Ascending aorta (tissue), 2 donors: ENCODE results near the gene MEIKIN. TPM values are rescaled to one million over a fixed set of nuclear protein-coding genes. Genes with fewer than 3 reads are reported as not detected.

Source experiments
- DNase-seq, 2 donors: peaks; one replicate each; pipeline ENCODE4 v3.0.0-alpha.2; 2019; ENCODE audit warnings: low spot score in 2 of 2
- H3K27ac ChIP-seq, 2 donors: fragments of 200-600 bp; sonication (generic); one replicate each; pipeline ENCODE4 v1.5.1; 2016 to 2017; ENCODE audit warnings: mild to moderate bottlenecking in 1 of 2
- H3K27me3 ChIP-seq: fragments of 200-600 bp; sonication (generic); one replicate; pipeline ENCODE4 v1.5.1; 2017
- H3K36me3 ChIP-seq, 2 donors: fragments of 200-600 bp; sonication (generic); one replicate each; pipeline ENCODE4 v1.5.1; 2016
- H3K4me1 ChIP-seq, 2 donors: fragments of 200-600 bp; sonication (generic); one replicate each; pipeline ENCODE4 v1.5.1; 2016 to 2017; ENCODE audit warnings: mild to moderate bottlenecking in 1 of 2
- H3K4me3 ChIP-seq, 2 donors: fragments of 200-600 bp; sonication (generic); one replicate each; pipeline ENCODE4 v1.5.1; 2016 to 2017; ENCODE audit warnings: mild to moderate bottlenecking in 1 of 2
- H3K9me3 ChIP-seq, 2 donors: fragments of 200-600 bp; sonication (generic); one replicate each; pipeline ENCODE4 v1.5.1; 2016
- CTCF ChIP-seq, 3 experiments: fragments of 200-600 bp in 2 of 3; fragments of 450-650 bp in 1 of 3; sonication (generic) in 2 of 3; IDR thresholded peaks; one replicate each; pipeline ENCODE4 v1.5.1; 2016 to 2019; ENCODE audit warnings: antibody characterized with exemption in 3 of 3, mild to moderate bottlenecking in 1 of 3, moderate library complexity in 1 of 3
- intact Hi-C: fragments of 100-400 bp; cut with DNase I; formaldehyde crosslinking; loops from one replicate; pipeline ENCODE4 v1.15.1; 2023
- total RNA-seq: library from RNA; depleted of rRNA; stranded (reverse); fragments of >200 nt; gene quantifications from one replicate; pipeline ENCODE4 v1.1.0, GENCODE V29; 2016

MEIKIN gene
- not detected for total RNA-seq

GRCh38 chr5:131945551-131946168 lies at the start of gene MEIKIN:
TSS of gene MEIKIN (minus strand) at chr5:131945663. CDS start at chr5:131945505, 158 bp downstream.
- Histone ChIP-seq H3K9me3 (no peaks in the 10 kb centered on the region), H3K4me1 (no peaks in the 10 kb centered on the region), H3K27ac (no peak within 1 kb of the TSS), H3K27me3 (no peaks in the 10 kb centered on the region), H3K36me3 (no peaks in the 10 kb centered on the region), H3K4me3 (no peak within 1 kb of the TSS)
- intact Hi-C loops: no loop called here
- no peak for DNase-seq
- no peak for TF ChIP-seq CTCF (IDR thresholded peaks at IDR 0.05)

GRCh38 chr5:131994533-131995226 lies 49.2 kb upstream of the MEIKIN start:
- Histone ChIP-seq H3K27me3 (no peaks in the 10 kb centered on the region), H3K36me3 (no peaks in the 10 kb centered on the region), H3K27ac (no peak overlapping the region), H3K9me3 (no peaks in the 10 kb centered on the region), H3K4me3 (no peak overlapping the region), H3K4me1 (no peaks in the 10 kb centered on the region)
- TF ChIP-seq CTCF (IDR thresholded peaks at IDR 0.05): no peak
- no peak for DNase-seq
- intact Hi-C loops: no loop called here

- no peak overlapping the region for H3K4me3 ChIP-seq
- H3K4me1 ChIP-seq: no peaks in the 10 kb centered on the region
- H3K27me3 ChIP-seq: no peaks in the 10 kb centered on the region
- intact Hi-C loops: no loop called here
- no peaks in the 10 kb centered on the region for H3K36me3 ChIP-seq
- no peak for TF ChIP-seq CTCF (IDR thresholded peaks at IDR 0.05)
- no peaks in the 10 kb centered on the region for H3K9me3 ChIP-seq
- no peak overlapping the region for H3K27ac ChIP-seq
- no peak for DNase-seq
Measured at GRCh38 chr5:131994090-131994489, 48.6 kb upstream of the MEIKIN start.

- no peaks in the 10 kb centered on the region for H3K9me3 ChIP-seq
- no peaks in the 10 kb centered on the region for H3K36me3 ChIP-seq
- DNase-seq: no peak
- intact Hi-C loops: no loop called here
- H3K27ac ChIP-seq: no peak overlapping the region
- no peak for TF ChIP-seq CTCF (IDR thresholded peaks at IDR 0.05)
- no peaks in the 10 kb centered on the region for H3K4me1 ChIP-seq
- no peak overlapping the region for H3K4me3 ChIP-seq
- H3K27me3 ChIP-seq: no peaks in the 10 kb centered on the region
Measured at GRCh38 chr5:131993676-131994075, 48.2 kb upstream of the MEIKIN start.

GRCh38 chr5:131992370-131992769 lies 46.9 kb upstream of the MEIKIN start:
- H3K4me3 ChIP-seq: no peak overlapping the region
- no peak overlapping the region for H3K27ac ChIP-seq
- intact Hi-C loops: no loop called here
- no peaks in the 10 kb centered on the region for H3K9me3 ChIP-seq
- H3K36me3 ChIP-seq: no peaks in the 10 kb centered on the region
- H3K4me1 ChIP-seq: no peaks in the 10 kb centered on the region
- no peaks in the 10 kb centered on the region for H3K27me3 ChIP-seq
- DNase-seq: no peak
- no peak for TF ChIP-seq CTCF (IDR thresholded peaks at IDR 0.05)
